Liver (tissue), 9 donors: ENCODE results near the gene NOL9. TPM values are rescaled to one million over a fixed set of nuclear protein-coding genes. Genes with fewer than 3 reads are reported as not detected.

Experiments
- DNase-seq: peaks from one replicate; pipeline ENCODE4 v3.0.0-alpha.2; 2017; ENCODE audit warnings: low spot score
- H3K27ac ChIP-seq, 2 donors: one replicate each; pipeline ENCODE4 v1.7.0; 2013; ENCODE audit warnings: inconsistent platforms in 2 of 2, low read length in 2 of 2, control low read depth in 1 of 2, low read depth in 1 of 2, mild to moderate bottlenecking in 1 of 2
- H3K27me3 ChIP-seq, 4 donors: one replicate each; pipeline versions ENCODE4 v1.6.1 to v1.7.0; 2013; ENCODE audit warnings: low read length in 3 of 4, inconsistent platforms in 1 of 4, mild to moderate bottlenecking in 1 of 4, moderate library complexity in 1 of 4; ENCODE audit not compliant: control insufficient read depth in 4 of 4, insufficient read depth in 4 of 4
- H3K36me3 ChIP-seq, 4 donors: one replicate each; pipeline versions ENCODE4 v1.6.1 to v1.7.0; 2013; ENCODE audit warnings: low read length in 3 of 4, mild to moderate bottlenecking in 3 of 4, low read depth in 1 of 4, moderate library complexity in 1 of 4; ENCODE audit not compliant: control insufficient read depth in 4 of 4, insufficient read depth in 3 of 4
- H3K4me1 ChIP-seq, 4 donors: one replicate each; pipeline versions ENCODE4 v1.6.1 to v1.7.0; 2013; ENCODE audit warnings: low read length in 3 of 4, mild to moderate bottlenecking in 3 of 4, moderate library complexity in 1 of 4; ENCODE audit not compliant: control insufficient read depth in 4 of 4, insufficient read depth in 4 of 4
- H3K4me3 ChIP-seq, 3 donors: one replicate each; pipeline versions ENCODE4 v1.6.1 to v1.7.0; 2013; ENCODE audit warnings: low read length in 3 of 3, control low read depth in 1 of 3, low read depth in 1 of 3, mild to moderate bottlenecking in 1 of 3
- H3K9ac ChIP-seq, 2 donors: one replicate each; pipeline ENCODE4 v1.7.0; 2013; ENCODE audit warnings: low read length in 2 of 2, mild to moderate bottlenecking in 2 of 2, moderate library complexity in 2 of 2, control low read depth in 1 of 2, low read depth in 1 of 2
- H3K9me3 ChIP-seq, 4 donors: one replicate each; pipeline versions ENCODE4 v1.6.1 to v1.7.0; 2013; ENCODE audit warnings: low read length in 3 of 4; ENCODE audit not compliant: control insufficient read depth in 4 of 4
- ATF3 ChIP-seq: IDR thresholded peaks from 2 replicates; pipeline ENCODE4 v1.6.1; 2016; ENCODE audit warnings: antibody characterized with exemption
- EGR1 ChIP-seq, 2 donors: IDR thresholded peaks; 2 replicates each; pipeline ENCODE4 v1.6.1; 2016 to 2018; ENCODE audit warnings: antibody characterized with exemption in 2 of 2, low read depth in 2 of 2
- FOXA1 ChIP-seq: IDR thresholded peaks from 2 replicates; pipeline ENCODE4 v1.6.1; 2016; ENCODE audit warnings: antibody characterized with exemption
- FOXA2 ChIP-seq: IDR thresholded peaks from 2 replicates; pipeline ENCODE4 v1.6.1; 2016; ENCODE audit warnings: antibody characterized with exemption
- GABPA ChIP-seq, 2 donors: IDR thresholded peaks in 1 of 2; conservative IDR thresholded peaks in 1 of 2; 2 replicates each; pipeline ENCODE4 v1.6.1; 2016; ENCODE audit warnings: antibody characterized with exemption in 2 of 2, mild to moderate bottlenecking in 1 of 2, moderate library complexity in 1 of 2
- HNF4A ChIP-seq, 2 donors: conservative IDR thresholded peaks; 2 replicates each; pipeline ENCODE4 v1.6.1; 2016; ENCODE audit warnings: antibody characterized with exemption in 2 of 2, mild to moderate bottlenecking in 2 of 2
- HNF4G ChIP-seq: IDR thresholded peaks from 2 replicates; pipeline ENCODE4 v1.6.1; 2016; ENCODE audit warnings: antibody characterized with exemption
- JUND ChIP-seq, 2 donors: IDR thresholded peaks; 2 replicates each; pipeline ENCODE4 v1.6.1; 2016; ENCODE audit warnings: antibody characterized with exemption in 2 of 2
- NR2F2 ChIP-seq: IDR thresholded peaks from 2 replicates; pipeline ENCODE4 v1.6.1; 2016; ENCODE audit warnings: antibody characterized with exemption
- RAD21 ChIP-seq, 2 donors: IDR thresholded peaks; 2 replicates each; pipeline ENCODE4 v1.6.1; 2016; ENCODE audit warnings: antibody characterized with exemption in 2 of 2, mild to moderate bottlenecking in 2 of 2
- REST ChIP-seq: IDR thresholded peaks from 2 replicates; pipeline ENCODE4 v1.6.1; 2016; ENCODE audit warnings: antibody characterized with exemption, mild to moderate bottlenecking
- RXRA ChIP-seq, 2 donors: IDR thresholded peaks; 2 replicates each; pipeline ENCODE4 v1.6.1; 2017 to 2018; ENCODE audit warnings: antibody characterized with exemption in 2 of 2, mild to moderate bottlenecking in 1 of 2
- SP1 ChIP-seq: IDR thresholded peaks from 2 replicates; pipeline ENCODE4 v1.6.1; 2018; ENCODE audit warnings: antibody characterized with exemption, mild to moderate bottlenecking
- TAF1 ChIP-seq: conservative IDR thresholded peaks from 2 replicates; pipeline ENCODE4 v1.6.1; 2016; ENCODE audit warnings: antibody characterized with exemption, mild to moderate bottlenecking
- YY1 ChIP-seq: IDR thresholded peaks from 2 replicates; pipeline ENCODE4 v1.6.1; 2016; ENCODE audit warnings: antibody characterized with exemption, mild to moderate bottlenecking
- ZBTB33 ChIP-seq: IDR thresholded peaks from 2 replicates; pipeline ENCODE4 v1.6.1; 2016; ENCODE audit warnings: antibody characterized with exemption
- WGBS: extraction: QIAGEN DNeasy Blood & Tissue Kit; methylation state at CpG from one replicate; pipeline ENCODE4 v1.1.7; 2013; 5-methylcytosine and 5-hydroxymethylcytosine counted together
- polyA plus RNA-seq, 2 donors: library from polyadenylated mRNA; stranded (reverse) in 1 of 2; unstranded in 1 of 2; fragments of 200-250 nt in 1 of 2; fragments of >200 nt in 1 of 2; fragmentation: Nextera tagmentation in 1 of 2; extraction: Ambion mirVana in 1 of 2; gene quantifications; one replicate each; pipeline versions ENCODE4 v1.2.1 to v1.2.3, GENCODE V29; 2013 to 2015
- total RNA-seq, 2 donors: library from RNA; depleted of rRNA; stranded (reverse); fragments of >200 nt; gene quantifications; one replicate each; pipeline ENCODE4 v1.2.3, GENCODE V29; 2014
- donor health status: healthy.
- donor health status: healthy.
- donor health status: healthy.
- donor health status: healthy.
- donor health status: healthy.

The NOL9 gene
- total and polyA plus RNA-seq, 4 donors, result 2.1 to 15.1 (median 9.4) TPM

- Histone ChIP-seq H3K36me3 (no peaks in the 10 kb centered on the region), H3K27ac (no peak overlapping the region), H3K27me3 (no peaks in the 10 kb centered on the region), H3K9ac (no peak overlapping the region), H3K9me3 (no peaks in the 10 kb centered on the region), H3K4me3 (no peak overlapping the region), H3K4me1 (peaks cover 5 to 18% (median 13%) of the 10 kb centered on the region in 4 donors)
- 81% methylated on average over 14 of the region's 14 CpGs for WGBS
- TF ChIP-seq RXRA (IDR thresholded peaks at IDR 0.05) (no peak), FOXA2 (no peak), FOXA1 (no peak), SP1 (no peak), JUND (IDR thresholded peaks at IDR 0.05) (no peak)
- DNase-seq, result no peak
Observed at GRCh38 chr1:6495540-6496364, 58.6 kb downstream of the NOL9 start.

GRCh38 chr1:6495041-6495441 lies 59.3 kb downstream of the NOL9 start:
- Histone ChIP-seq H3K4me1 (peaks cover 5 to 22% (median 16%) of the 10 kb centered on the region in 4 donors), H3K36me3 (no peaks in the 10 kb centered on the region), H3K9me3 (no peaks in the 10 kb centered on the region), H3K27me3 (no peaks in the 10 kb centered on the region), H3K9ac (no peak overlapping the region), H3K27ac (no peak overlapping the region), H3K4me3 (no peak overlapping the region)
- no peak for TF ChIP-seq ZBTB33
- no peak for TF ChIP-seq HNF4A (conservative IDR thresholded peaks at IDR 0.05)
- TF ChIP-seq RAD21 (IDR thresholded peaks at IDR 0.05), result no peak
- TF ChIP-seq EGR1 (IDR thresholded peaks at IDR 0.05; ENCODE audit: low read depth in 2 of 2), result no peak
- TF ChIP-seq ATF3, result no peak
- TF ChIP-seq RXRA (IDR thresholded peaks at IDR 0.05), result no peak
- no peak for TF ChIP-seq REST
- TF ChIP-seq YY1, result no peak
- TF ChIP-seq TAF1, result no peak
- TF ChIP-seq HNF4G, result no peak
- no peak for TF ChIP-seq FOXA1
- TF ChIP-seq SP1, result no peak
- no peak for TF ChIP-seq GABPA (IDR thresholded peaks at IDR 0.05 in 1 of 2, conservative IDR thresholded peaks at IDR 0.05 in 1 of 2)
- no peak for TF ChIP-seq NR2F2
- TF ChIP-seq JUND (IDR thresholded peaks at IDR 0.05), result no peak
- WGBS, result 61% methylated on average over 13 of the region's 13 CpGs
- DNase-seq, result no peak
